ENCODE data around the gene TSEN15. TPM values are rescaled to one million over a fixed set of nuclear protein-coding genes. Genes with fewer than 3 reads are reported as not detected.

TSEN15 gene
- total and polyA plus RNA-seq, 9 of the 15 experiments (the other 6 are each of a cell fraction or from before 2014, with no cell fraction given), result 25.6 to 121 (median 91.3) TPM

DNA sequence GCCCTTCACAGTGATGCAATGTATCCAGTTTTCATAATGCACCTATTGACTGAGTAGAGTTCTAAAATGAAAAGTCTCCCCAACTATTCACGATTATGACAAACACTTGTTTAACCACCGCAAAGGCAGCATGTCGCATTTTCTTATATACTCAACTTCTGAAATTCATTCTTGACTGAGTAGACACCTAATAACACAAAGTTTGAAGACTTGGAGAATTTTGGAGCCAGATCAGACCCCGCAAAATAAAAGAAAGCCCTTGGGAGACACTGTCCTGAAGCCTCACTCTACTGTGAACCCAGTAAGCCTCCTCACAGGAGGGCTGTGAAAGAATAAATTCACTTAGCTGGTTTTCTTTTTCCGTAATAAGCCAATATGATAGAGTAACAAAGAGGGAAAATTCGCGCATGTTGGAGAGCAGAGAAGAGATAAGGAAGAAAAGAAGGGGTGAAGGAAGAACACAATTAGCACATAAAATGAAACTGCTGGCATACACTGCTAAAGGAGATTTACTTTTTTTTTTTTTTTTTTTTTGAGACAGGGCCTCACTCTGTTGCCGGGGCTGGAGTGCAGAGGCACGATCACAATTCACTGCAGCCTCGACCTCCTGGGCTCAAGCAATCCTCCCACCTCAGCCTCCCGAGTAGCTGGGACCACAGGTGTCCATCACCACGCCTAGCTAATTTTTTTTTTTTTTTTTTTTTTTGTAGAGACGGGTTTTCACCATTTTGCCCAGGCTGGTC, 13.5 kb upstream of the TSEN15 start:
- no peaks in the 10 kb centered on the region for H3K27me3 ChIP-seq (ENCODE audit: control insufficient read depth in 2 of 2, insufficient read depth in 2 of 2, low read length in 2 of 2)
- peaks cover 18 to 32% of the 10 kb centered on the region in 2 experiments for H3K4me1 ChIP-seq (replicated peaks in 1 of 2; ENCODE audit: control insufficient read depth in 2 of 2, insufficient read depth in 2 of 2, low read length in 2 of 2)
- H3K9ac ChIP-seq (ENCODE audit: insufficient read depth in 1 of 2, low read depth in 2 of 2, low read length in 2 of 2), result peak overlapping the region; percentile 81 to 95; a peak in 3 of 4 replicates
- BruUV-seq (replicated peaks), result no TSS peak
- H3K79me2 ChIP-seq (ENCODE audit: control insufficient read depth, insufficient read depth, low read length), result peaks cover 50% of the 10 kb centered on the region
- H3K4me2 ChIP-seq (ENCODE audit: insufficient read depth, low read length), result peak overlapping the region; percentile 89
- in situ Hi-C loops (cut with MboI), result no loop called here
- FAIRE-seq, result peak; percentile 29
- no peaks in the 10 kb centered on the region for H3K9me1 ChIP-seq (ENCODE audit: control insufficient read depth, insufficient read depth, low read length)
- no peak for ATAC-seq
- no peaks in the 10 kb centered on the region; the same call in 2 of the 3 replicates for H3K36me3 ChIP-seq (ENCODE audit: control insufficient read depth, insufficient read depth, low read length)
- H2AFZ ChIP-seq (ENCODE audit: low read depth, low read length), result peak overlapping the region; percentile 94
- 30% methylated on average over 12 of the region's 13 CpGs for WGBS (ENCODE audit: insufficient coverage, low coverage, missing lambda C conversion rate)
- no peak for DNase-seq (ENCODE audit: extremely low read depth in 1 of 4, low spot score in 3 of 4)
- peak overlapping the region; percentile 82 for H3K27ac ChIP-seq (ENCODE audit: extremely low read depth, low read depth, low read length)
- CTCF ChIA-PET (ENCODE audit: low intra/inter-chr PET ratio), result no interaction called here
- peak overlapping the region; percentile 65 for H3K4me3 ChIP-seq
- no peaks in the 10 kb centered on the region for H3K9me3 ChIP-seq (replicated peaks; ENCODE audit: control insufficient read depth, insufficient read depth, low read depth, low read length)
- no peaks in the 10 kb centered on the region for H4K20me1 ChIP-seq (replicated peaks; ENCODE audit: control insufficient read depth, insufficient read depth, low read length)
- intact Hi-C loops (cut with micrococcal nuclease), result no loop called here
- POLR2A ChIA-PET, result interaction anchor here (1.0 to 3.3 kb wide), 2 partner anchors 13 to 17 kb away, joined by 3 to 21 read pairs; partner anchors contain the start of gene TSEN15
- TF ChIP-seq, protein P1, sequence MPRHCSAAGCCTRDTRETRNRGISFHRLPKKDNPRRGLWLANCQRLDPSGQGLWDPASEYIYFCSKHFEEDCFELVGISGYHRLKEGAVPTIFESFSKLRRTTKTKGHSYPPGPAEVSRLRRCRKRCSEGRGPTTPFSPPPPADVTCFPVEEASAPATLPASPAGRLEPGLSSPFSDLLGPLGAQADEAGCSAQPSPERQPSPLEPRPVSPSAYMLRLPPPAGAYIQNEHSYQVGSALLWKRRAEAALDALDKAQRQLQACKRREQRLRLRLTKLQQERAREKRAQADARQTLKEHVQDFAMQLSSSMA (CRISPR knock-in tag; IDR thresholded peaks at IDR 0.05), result 0 out of 2 replicates have a peak, but pooled peaks have one; percentile 20
- TF ChIP-seq MCM5 (IDR thresholded peaks at IDR 0.05; ENCODE audit: low read depth) (no peak), ZZZ3 (IDR thresholded peaks at IDR 0.05) (no peak), EZH2 (IDR thresholded peaks at IDR 0.05; ENCODE audit: borderline replicate concordance, low read depth, low read length) (no peak), ARNT (IDR thresholded peaks at IDR 0.05) (peak; percentile 21 to 59; a peak in 2 of 4 replicates), FOXA3 (CRISPR knock-in tag; conservative IDR thresholded peaks at IDR 0.05 in 1 of 2, IDR thresholded peaks at IDR 0.05 in 1 of 2) (0 out of 4 replicates have a peak, but pooled peaks of 1 of the 2 experiments have one; percentile 1), SUPT5H (IDR thresholded peaks at IDR 0.05) (no peak), PHTF2 (CRISPR knock-in tag; IDR thresholded peaks at IDR 0.05) (no peak), KLF10 (CRISPR knock-in tag; IDR thresholded peaks at IDR 0.05) (no peak), FOXJ2 (tag; IDR thresholded peaks at IDR 0.05) (no peak), SMARCA4 (IDR thresholded peaks at IDR 0.05) (0 out of 2 replicates have a peak, but pooled peaks have one; percentile 62), ZNF384 (IDR thresholded peaks at IDR 0.05; ENCODE audit: low read depth, low read length) (peak; percentile 45)
- TF ChIP-seq, protein P2, sequence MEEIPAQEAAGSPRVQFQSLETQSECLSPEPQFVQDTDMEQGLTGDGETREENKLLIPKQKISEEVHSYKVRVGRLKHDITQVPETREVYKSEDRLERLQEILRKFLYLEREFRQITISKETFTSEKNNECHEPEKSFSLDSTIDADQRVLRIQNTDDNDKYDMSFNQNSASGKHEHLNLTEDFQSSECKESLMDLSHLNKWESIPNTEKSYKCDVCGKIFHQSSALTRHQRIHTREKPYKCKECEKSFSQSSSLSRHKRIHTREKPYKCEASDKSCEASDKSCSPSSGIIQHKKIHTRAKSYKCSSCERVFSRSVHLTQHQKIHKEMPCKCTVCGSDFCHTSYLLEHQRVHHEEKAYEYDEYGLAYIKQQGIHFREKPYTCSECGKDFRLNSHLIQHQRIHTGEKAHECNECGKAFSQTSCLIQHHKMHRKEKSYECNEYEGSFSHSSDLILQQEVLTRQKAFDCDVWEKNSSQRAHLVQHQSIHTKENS (CRISPR knock-in tag; IDR thresholded peaks at IDR 0.05), result no peak
- TF ChIP-seq, protein P3, sequence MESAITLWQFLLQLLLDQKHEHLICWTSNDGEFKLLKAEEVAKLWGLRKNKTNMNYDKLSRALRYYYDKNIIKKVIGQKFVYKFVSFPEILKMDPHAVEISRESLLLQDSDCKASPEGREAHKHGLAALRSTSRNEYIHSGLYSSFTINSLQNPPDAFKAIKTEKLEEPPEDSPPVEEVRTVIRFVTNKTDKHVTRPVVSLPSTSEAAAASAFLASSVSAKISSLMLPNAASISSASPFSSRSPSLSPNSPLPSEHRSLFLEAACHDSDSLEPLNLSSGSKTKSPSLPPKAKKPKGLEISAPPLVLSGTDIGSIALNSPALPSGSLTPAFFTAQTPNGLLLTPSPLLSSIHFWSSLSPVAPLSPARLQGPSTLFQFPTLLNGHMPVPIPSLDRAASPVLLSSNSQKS (CRISPR knock-in tag; IDR thresholded peaks at IDR 0.05), result peak; percentile 53; the same call in 1 of the 2 replicates
- TF ChIP-seq, protein P4, sequence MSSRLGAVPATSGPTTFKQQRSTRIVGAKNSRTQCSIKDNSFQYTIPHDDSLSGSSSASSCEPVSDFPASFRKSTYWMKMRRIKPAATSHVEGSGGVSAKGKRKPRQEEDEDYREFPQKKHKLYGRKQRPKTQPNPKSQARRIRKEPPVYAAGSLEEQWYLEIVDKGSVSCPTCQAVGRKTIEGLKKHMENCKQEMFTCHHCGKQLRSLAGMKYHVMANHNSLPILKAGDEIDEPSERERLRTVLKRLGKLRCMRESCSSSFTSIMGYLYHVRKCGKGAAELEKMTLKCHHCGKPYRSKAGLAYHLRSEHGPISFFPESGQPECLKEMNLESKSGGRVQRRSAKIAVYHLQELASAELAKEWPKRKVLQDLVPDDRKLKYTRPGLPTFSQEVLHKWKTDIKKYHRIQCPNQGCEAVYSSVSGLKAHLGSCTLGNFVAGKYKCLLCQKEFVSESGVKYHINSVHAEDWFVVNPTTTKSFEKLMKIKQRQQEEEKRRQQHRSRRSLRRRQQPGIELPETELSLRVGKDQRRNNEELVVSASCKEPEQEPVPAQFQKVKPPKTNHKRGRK (tag; IDR thresholded peaks at IDR 0.05), result peak; percentile 44; the same call in 1 of the 2 replicates

All from K562 (cell line).